H1 (cell line): ENCODE data around the gene STX2. TPM values are rescaled to one million over a fixed set of nuclear protein-coding genes. Genes with fewer than 3 reads are reported as not detected.

ENCODE experiments used
- CTCF ChIA-PET: fragments of 300-600 bp; sonication (Branson Sonifier 250); formaldehyde crosslinking; loops from one replicate; lab custom pipeline; 2021; ENCODE audit not compliant: partially characterized antibody; lab: Charles Lee
- POLR2A ChIA-PET: fragments of 300-600 bp; sonication (Branson Sonifier 250); formaldehyde crosslinking; loops from one replicate; lab custom pipeline; 2021; ENCODE audit warnings: inconsistent platforms; ENCODE audit not compliant: partially characterized antibody; lab: Charles Lee
- DNase-seq, 2 experiments: peaks; one replicate each; pipeline versions ENCODE4 v3.0.0 to v3.0.0-alpha.2; 2010 to 2022; ENCODE audit warnings: low spot score in 2 of 2, low read depth in 1 of 2, mixed read lengths in 1 of 2
- FAIRE-seq: peaks from 2 replicates; lab custom pipeline; 2011; peaks lifted over from hg19 to GRCh38; lab: Jason Lieb, UNC
- H2AFZ ChIP-seq: 2 replicates; pipeline ENCODE4 v1.8.1; 2012; ENCODE audit warnings: low read length, inconsistent platforms
- H2AK5ac ChIP-seq: 2 replicates; pipeline ENCODE4 v1.6.1; 2013; ENCODE audit warnings: low read depth, low read length
- H2BK120ac ChIP-seq: replicated peaks from 2 replicates; pipeline ENCODE3; 2013; ENCODE audit warnings: low read depth, low read length, inconsistent platforms
- H2BK12ac ChIP-seq: 2 replicates; pipeline ENCODE4 v1.6.1; 2013; ENCODE audit warnings: low read depth, low read length
- H2BK15ac ChIP-seq: 2 replicates; pipeline ENCODE4 v1.6.1; 2013; ENCODE audit warnings: low read length
- H2BK20ac ChIP-seq: 2 replicates; pipeline ENCODE4 v1.6.1; 2013; ENCODE audit warnings: low read length
- H2BK5ac ChIP-seq: 2 replicates; pipeline ENCODE4 v1.6.1; 2013; ENCODE audit warnings: low read depth, low read length
- H3K14ac ChIP-seq: 2 replicates; pipeline ENCODE4 v1.6.1; 2013; ENCODE audit warnings: inconsistent platforms; ENCODE audit not compliant: insufficient read length
- H3K18ac ChIP-seq: 2 replicates; pipeline ENCODE4 v1.6.1; 2013; ENCODE audit warnings: low read length; ENCODE audit errors: extremely low read depth
- H3K23ac ChIP-seq: 2 replicates; pipeline ENCODE4 v1.6.1; 2013; ENCODE audit warnings: inconsistent platforms; ENCODE audit not compliant: insufficient read length
- H3K23me2 ChIP-seq: 2 replicates; pipeline ENCODE4 v1.6.1; 2013; ENCODE audit warnings: low read depth, low read length
- H3K27ac ChIP-seq: 2 replicates; pipeline ENCODE4 v1.6.1; 2011; ENCODE audit warnings: low read depth, low read length, inconsistent platforms
- H3K27me3 ChIP-seq, 4 experiments: replicated peaks in 1 of 4; 1 replicate in 1 of 4; 2 replicates in 3 of 4; pipeline versions ENCODE4 v1.6.1 to v1.8.1; 2011 to 2013; ENCODE audit warnings: low read length in 3 of 4, mild to moderate bottlenecking in 3 of 4, inconsistent platforms in 2 of 4, mixed read lengths in 2 of 4, moderate library complexity in 1 of 4; ENCODE audit not compliant: control insufficient read depth in 3 of 4, insufficient read depth in 3 of 4; ENCODE audit errors: extremely low read depth in 1 of 4
- H3K36me3 ChIP-seq, 4 experiments: 2 replicates each; pipeline versions ENCODE4 v1.6.1 to v1.8.1; 2011 to 2013; ENCODE audit warnings: mild to moderate bottlenecking in 4 of 4, low read length in 3 of 4, moderate library complexity in 2 of 4, control low read depth in 1 of 4, inconsistent platforms in 1 of 4; ENCODE audit not compliant: insufficient read depth in 4 of 4, control insufficient read depth in 2 of 4
- H3K4ac ChIP-seq: replicated peaks from 2 replicates; pipeline ENCODE3; 2013; ENCODE audit warnings: low read length, low read depth, mixed read lengths, inconsistent platforms; ENCODE audit not compliant: insufficient read length
- H3K4me1 ChIP-seq, 4 experiments: replicated peaks in 1 of 4; 1 replicate in 1 of 4; 2 replicates in 3 of 4; pipeline versions ENCODE4 v1.6.1 to v1.8.1; 2011 to 2013; ENCODE audit warnings: low read length in 3 of 4, inconsistent platforms in 2 of 4, mixed read lengths in 1 of 4; ENCODE audit not compliant: insufficient read depth in 4 of 4, control insufficient read depth in 3 of 4
- H3K4me2 ChIP-seq, 2 experiments: 2 replicates each; pipeline versions ENCODE4 v1.6.1 to v1.8.1; 2011 to 2013; ENCODE audit warnings: low read depth in 2 of 2, low read length in 2 of 2, control low read depth in 1 of 2, inconsistent platforms in 1 of 2, mild to moderate bottlenecking in 1 of 2; ENCODE audit not compliant: insufficient read depth in 1 of 2
- H3K4me3 ChIP-seq, 4 experiments: fragments of 200-600, 300-600 bp in 1 of 4; sonication (generic), shearing (Covaris generic), sonication (Bioruptor Twin) in 1 of 4; 2 replicates each; pipeline versions ENCODE4 v1.5.1 to v1.8.1; 2011 to 2016; ENCODE audit warnings: low read length in 4 of 4, low read depth in 3 of 4, control low read depth in 2 of 4, inconsistent platforms in 2 of 4, mild to moderate bottlenecking in 2 of 4, mixed read lengths in 1 of 4, moderate library complexity in 1 of 4; ENCODE audit not compliant: insufficient read depth in 2 of 4; ENCODE audit errors: extremely low read depth in 1 of 4
- H3K56ac ChIP-seq: replicated peaks from 2 replicates; pipeline ENCODE3; 2013; ENCODE audit warnings: low read depth, mild to moderate bottlenecking, mixed read lengths, low read length, inconsistent platforms; ENCODE audit not compliant: insufficient read length
- H3K79me1 ChIP-seq: 2 replicates; pipeline ENCODE4 v1.6.1; 2013; ENCODE audit warnings: low read depth, low read length, control low read depth
- H3K79me2 ChIP-seq, 2 experiments: 2 replicates each; pipeline versions ENCODE4 v1.6.1 to v1.8.1; 2012 to 2013; ENCODE audit warnings: low read length in 2 of 2, mild to moderate bottlenecking in 2 of 2, inconsistent platforms in 1 of 2; ENCODE audit not compliant: insufficient read depth in 2 of 2, control insufficient read depth in 1 of 2
- H3K9ac ChIP-seq, 4 experiments: replicated peaks in 1 of 4; 1 replicate in 1 of 4; 2 replicates in 3 of 4; pipeline versions ENCODE4 v1.6.1 to v1.8.1; 2011 to 2013; ENCODE audit warnings: low read depth in 3 of 4, low read length in 3 of 4, control low read depth in 2 of 4, mild to moderate bottlenecking in 2 of 4, moderate library complexity in 2 of 4, inconsistent platforms in 1 of 4; ENCODE audit errors: extremely low read depth in 1 of 4
- H3K9me3 ChIP-seq, 2 experiments: 2 replicates each; pipeline versions ENCODE4 v1.6.1 to v1.8.1; 2012 to 2013; ENCODE audit warnings: mild to moderate bottlenecking in 2 of 2, moderate library complexity in 2 of 2, control low read depth in 1 of 2, inconsistent platforms in 1 of 2, low read depth in 1 of 2, low read length in 1 of 2, mixed read lengths in 1 of 2; ENCODE audit not compliant: insufficient read depth in 2 of 2
- H4K20me1 ChIP-seq, 2 experiments: replicated peaks in 1 of 2; 2 replicates each; pipeline versions ENCODE3 to v1.8.1; 2011 to 2013; ENCODE audit warnings: inconsistent platforms in 2 of 2, low read length in 2 of 2, mild to moderate bottlenecking in 1 of 2; ENCODE audit not compliant: insufficient read depth in 2 of 2, control insufficient read depth in 1 of 2
- H4K5ac ChIP-seq: 2 replicates; pipeline ENCODE4 v1.6.1; 2013; ENCODE audit warnings: low read length, low read depth, mixed read lengths, inconsistent platforms; ENCODE audit not compliant: insufficient read length
- H4K8ac ChIP-seq: 2 replicates; pipeline ENCODE4 v1.8.0; 2013; ENCODE audit warnings: mild to moderate bottlenecking, moderate library complexity, low read length, inconsistent platforms; ENCODE audit not compliant: insufficient read depth; ENCODE audit errors: extremely low read depth
- H4K91ac ChIP-seq: replicated peaks from 2 replicates; pipeline ENCODE3; 2013; ENCODE audit warnings: low read length, mixed read lengths, inconsistent platforms; ENCODE audit not compliant: insufficient read length
- ATF2 ChIP-seq: IDR thresholded peaks from 2 replicates; pipeline ENCODE4 v1.6.1; 2012; ENCODE audit warnings: low read length, inconsistent platforms
- HDAC6 ChIP-seq: IDR thresholded peaks from one replicate; pipeline ENCODE4 v1.7.1; 2012; ENCODE audit warnings: low read depth, mild to moderate bottlenecking, inconsistent platforms, low read length, moderate library complexity
- POU5F1 ChIP-seq: IDR thresholded peaks from 2 replicates; pipeline ENCODE4 v1.6.1; 2011; ENCODE audit warnings: low read depth, mild to moderate bottlenecking, low read length, moderate library complexity
- RNF2 ChIP-seq: fragments of 200-900, 300-1000 bp; sonication (generic); IDR thresholded peaks from 2 replicates; pipeline ENCODE4 v1.7.1; 2016; ENCODE audit warnings: borderline replicate concordance, low read depth, mild to moderate bottlenecking, antibody characterized with exemption, low read length; ENCODE audit not compliant: poor library complexity, severe bottlenecking; ENCODE audit errors: missing control alignments
- TEAD4 ChIP-seq: IDR thresholded peaks from 2 replicates; pipeline ENCODE4 v1.6.1; 2012; ENCODE audit warnings: low read depth, low read length, inconsistent platforms, mixed read lengths
- WGBS, 2 experiments: shearing (Covaris generic) in 1 of 2; methylation state at CpG; one replicate each; pipeline versions ENCODE4 v1.1.6 to v1.1.7; 2013 to 2015; ENCODE audit warnings: low lambda C conversion rate in 2 of 2, mixed read lengths in 2 of 2, inconsistent platforms in 1 of 2, low coverage in 1 of 2, missing lambda C conversion rate in 1 of 2; ENCODE audit not compliant: insufficient replicate concordance in 2 of 2, insufficient coverage in 1 of 2, insufficient read length in 1 of 2; ENCODE audit errors: extremely low coverage in 1 of 2, missing lambda C conversion rate in 1 of 2; 5-methylcytosine and 5-hydroxymethylcytosine counted together
- polyA plus RNA-seq, 7 experiments: library from polyadenylated mRNA; depleted of rRNA in 3 of 7; stranded (reverse) in 5 of 7; unstranded in 2 of 7; fragments of >200 nt in 5 of 7; fragments of 200-250 nt in 2 of 7; gene quantifications; 1 replicate in 5 of 7; 2 replicates in 1 of 7; 4 replicates in 1 of 7; pipeline versions ENCODE4 v1.2.1 to v1.2.3, GENCODE V29; 2011 to 2013; ENCODE audit warnings: missing spikeins in 2 of 7, mixed read lengths in 2 of 7
- total RNA-seq: library from RNA; stranded (reverse); fragmentation: NEBNext Ultra II Directional; extraction: Animal tissue kit (Norgen Biotek cat#: 25700); gene quantifications from 2 replicates; pipeline ENCODE4 v1.2.1, GENCODE V29; 2021

Gene STX2
- total and polyA plus RNA-seq, 2 of the 8 experiments (the other 6 are each of a cell fraction or from before 2014, with no cell fraction given): 20.0 to 26.3 TPM

GRCh38 chr12:130778776-130779175, 60.3 kb downstream of the STX2 start:
- Histone ChIP-seq H2BK12ac (no peak overlapping the region), H2BK5ac (no peak overlapping the region), H2BK20ac (no peak overlapping the region), H4K5ac (no peak overlapping the region), H3K9ac (no peak overlapping the region), H3K9me3 (no peaks in the 10 kb centered on the region), H2BK120ac (no peak overlapping the region), H2AK5ac (no peak overlapping the region), H3K4me2 (no peak overlapping the region), H2BK15ac (no peak overlapping the region), H3K4me3 (no peak overlapping the region), H3K4me1 (peaks cover 8 to 24% (median 12%) of the 10 kb centered on the region in 4 experiments), H3K36me3 (no peaks in the 10 kb centered on the region), H3K18ac (no peak overlapping the region), H3K79me1 (no peaks in the 10 kb centered on the region), H3K14ac (no peak overlapping the region), H3K4ac (no peak overlapping the region), H3K56ac (no peak overlapping the region), H3K79me2 (no peaks in the 10 kb centered on the region), H3K27ac (no peak overlapping the region), H3K23me2 (peaks cover 5% of the 10 kb centered on the region), H2AFZ (no peak overlapping the region), H4K8ac (no peak overlapping the region), H4K20me1 (peaks cover 0 to 5% of the 10 kb centered on the region in 2 experiments), H3K23ac (no peak overlapping the region), H4K91ac (no peak overlapping the region), H3K27me3 (peaks cover 0 to 4% (median under 1%) of the 10 kb centered on the region in 4 experiments; a peak in 2 of 7 replicates)
- ChIA-PET CTCF (interaction anchor here (3.3 kb wide), 1 partner anchor 16 kb away, joined by 12 read pairs; no protein-coding TSS in a partner anchor), POLR2A (interaction anchor here (4.4 kb wide), 1 partner anchor 9 kb away, joined by 15 read pairs; no protein-coding TSS in a partner anchor)
- TF ChIP-seq ATF2 (no peak), TEAD4 (no peak), HDAC6 (no peak), RNF2 (no peak), POU5F1 (no peak)
- DNase-seq: no peak
- 69% methylated on average over 5 of the region's 5 CpGs; no CpG with 5 or more reads in 1 of the 2 experiments for WGBS, 2 experiments
- FAIRE-seq: no peak
